HG03095 (cell line): ENCODE measurements around the gene PRRG3.
"Not testable (repeated sequence)": the region's sequence is repeated elsewhere in the genome, so short reads cannot be mapped to it uniquely, and the experiment has no call there.

Experiments
- ATAC-seq: cut with Tn5 transposase; IDR thresholded peaks from one replicate; pipeline ENCODE4 v1.9.1; 2021; ENCODE audit warnings: moderate library complexity; ENCODE audit not compliant: unreplicated experiment

The PRRG3 gene

DNA sequence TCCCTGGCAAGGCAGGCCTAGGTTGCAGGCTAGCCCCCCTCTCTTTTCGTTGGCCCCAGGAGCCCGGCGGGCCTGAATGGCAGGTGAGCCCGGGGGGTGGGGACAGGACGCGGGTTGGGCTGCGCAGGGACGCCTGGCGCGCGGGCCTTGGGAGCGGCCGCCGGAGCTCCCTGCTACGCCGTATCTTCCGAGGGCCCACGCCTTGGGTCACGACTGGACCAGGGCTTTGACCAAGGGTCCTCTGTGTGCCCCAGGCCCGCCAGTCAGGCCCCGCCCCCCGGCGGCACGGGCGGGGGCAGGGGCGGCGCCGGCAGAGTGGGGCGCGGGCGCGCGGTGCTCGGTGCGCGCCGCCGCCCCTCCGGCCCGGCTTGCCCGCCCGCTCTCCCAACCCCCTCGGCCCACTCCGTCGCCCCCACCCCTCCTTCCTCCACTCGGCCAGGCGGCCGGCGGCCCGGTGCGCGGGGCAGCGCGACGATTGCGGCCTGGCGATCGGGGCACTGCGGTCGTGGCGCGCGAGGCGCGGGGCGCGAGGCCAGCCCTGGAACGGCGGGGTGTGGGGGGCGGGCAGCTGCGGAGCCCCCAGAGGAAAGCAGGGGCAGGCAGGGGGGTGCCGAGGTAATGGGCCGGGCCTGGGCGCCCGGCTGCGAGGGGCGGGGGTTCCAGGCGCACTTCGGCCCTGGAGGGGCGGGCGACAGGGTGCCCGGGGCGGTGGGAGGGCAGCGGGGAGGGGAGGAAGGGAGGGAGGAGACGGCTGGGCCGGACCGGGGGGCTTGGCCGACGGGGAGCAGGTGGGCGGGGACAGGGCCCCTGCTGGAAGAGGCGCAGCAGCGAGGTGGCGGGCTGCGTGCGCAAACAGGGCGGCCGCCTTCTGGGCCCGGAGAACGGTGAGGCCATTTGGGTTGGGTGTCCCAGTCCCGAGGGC is at the start of gene PRRG3:
TSS of gene PRRG3 (plus strand) at position 798 of the 922 bp plus-strand sequence. CDS start 3,357 bp downstream, outside the sequence.
- no peak for ATAC-seq

DNA sequence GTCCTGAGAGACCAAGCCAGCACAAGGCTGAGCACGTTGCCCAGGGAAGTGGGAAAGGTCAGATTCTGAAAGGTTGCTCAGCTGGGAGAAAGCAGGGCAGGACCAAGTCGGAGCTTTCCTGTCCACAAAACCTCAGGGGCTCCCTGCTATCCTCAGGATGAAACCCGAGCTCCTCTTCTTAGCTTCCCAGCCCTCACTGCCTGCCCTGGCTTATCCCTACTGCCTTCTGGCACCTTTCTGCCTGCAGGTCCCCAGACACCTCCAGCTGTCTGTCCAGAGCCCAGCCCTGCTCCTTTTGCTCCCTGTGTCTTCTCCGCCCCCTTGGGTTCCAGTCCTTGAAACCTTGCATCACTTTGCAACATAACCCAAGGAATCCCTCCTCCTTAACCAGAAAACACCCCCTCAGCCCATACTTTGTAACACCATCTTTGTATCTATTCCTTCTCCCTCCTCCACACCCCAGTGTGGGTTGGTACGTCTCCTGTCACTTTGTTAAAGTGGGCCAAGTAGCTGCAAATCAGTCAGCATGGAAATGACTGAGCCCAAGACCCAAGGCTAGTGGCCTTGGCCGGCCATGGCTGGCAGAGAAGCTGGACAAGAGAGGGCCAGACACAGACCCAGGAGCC is 20.0 kb upstream of the PRRG3 start:
- no peak for ATAC-seq

DNA sequence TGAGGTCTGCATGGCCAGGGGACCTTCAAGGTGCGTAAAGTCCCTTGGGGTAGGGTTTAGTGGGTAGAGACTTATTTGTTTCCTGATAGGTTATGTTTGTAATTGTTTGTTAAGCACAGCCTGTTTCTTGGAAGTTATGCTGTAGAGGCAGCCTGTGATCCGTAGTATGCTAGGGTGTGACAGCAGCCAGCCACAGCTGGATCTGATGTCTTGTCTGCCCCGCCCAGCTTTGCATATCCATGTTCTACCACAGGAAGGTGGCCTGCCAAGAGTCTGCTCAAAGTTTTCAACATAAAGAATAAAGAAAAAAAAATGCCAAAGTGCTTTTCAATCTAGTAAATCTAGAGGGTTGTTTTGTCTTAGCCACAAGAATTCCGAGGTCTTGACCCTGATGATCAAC is 19.1 kb upstream of the PRRG3 start:
- no peak for ATAC-seq

DNA sequence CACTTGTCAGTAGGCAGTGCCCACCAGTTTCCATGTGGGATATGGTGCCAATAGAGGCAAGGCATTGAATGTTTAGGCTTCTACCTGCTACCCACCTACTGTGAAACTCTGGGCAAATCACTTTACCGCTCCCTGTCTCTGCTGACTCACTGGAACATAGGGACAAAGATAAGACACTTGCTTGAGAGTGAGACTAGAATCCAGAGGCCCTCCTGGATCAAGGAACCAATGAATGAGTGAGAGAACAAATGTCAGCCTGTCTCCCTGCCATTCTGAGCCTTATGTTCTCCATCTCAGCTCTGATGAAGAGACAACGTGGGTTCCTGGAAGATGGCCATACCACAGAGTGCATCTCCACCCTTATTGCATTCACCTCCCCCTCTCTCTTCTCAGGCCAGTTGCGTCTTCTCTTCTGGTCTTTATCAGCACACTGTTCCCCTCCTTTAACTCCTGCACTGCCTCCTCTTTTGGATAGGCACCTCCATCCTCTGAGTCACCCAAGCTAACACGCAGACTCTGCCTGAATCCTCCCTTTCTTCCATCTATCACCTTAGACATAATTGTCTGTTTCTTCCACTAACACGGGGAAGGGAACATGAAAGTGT is 15.4 kb upstream of the PRRG3 start:
- no peak for ATAC-seq

DNA sequence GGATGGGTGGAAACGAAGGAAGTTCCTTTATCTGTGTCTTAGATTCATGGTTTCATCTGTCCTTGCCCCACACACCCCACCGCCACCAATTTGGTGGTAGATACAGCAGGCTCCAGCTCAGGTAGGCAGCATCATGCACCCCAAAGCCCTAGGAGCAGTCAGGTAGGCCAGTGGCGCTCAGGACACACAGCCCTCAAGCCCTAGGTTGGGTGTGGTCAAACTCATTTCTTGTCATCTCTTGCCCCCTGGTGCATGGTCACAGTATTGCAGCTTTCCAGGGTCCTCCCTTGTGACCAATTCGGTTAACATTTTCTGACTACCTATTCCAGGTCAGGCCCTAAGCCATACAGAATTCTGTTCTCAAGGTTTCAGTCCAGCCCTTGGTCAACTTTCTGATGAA is 14.5 kb upstream of the PRRG3 start:
- ATAC-seq = no peak

DNA sequence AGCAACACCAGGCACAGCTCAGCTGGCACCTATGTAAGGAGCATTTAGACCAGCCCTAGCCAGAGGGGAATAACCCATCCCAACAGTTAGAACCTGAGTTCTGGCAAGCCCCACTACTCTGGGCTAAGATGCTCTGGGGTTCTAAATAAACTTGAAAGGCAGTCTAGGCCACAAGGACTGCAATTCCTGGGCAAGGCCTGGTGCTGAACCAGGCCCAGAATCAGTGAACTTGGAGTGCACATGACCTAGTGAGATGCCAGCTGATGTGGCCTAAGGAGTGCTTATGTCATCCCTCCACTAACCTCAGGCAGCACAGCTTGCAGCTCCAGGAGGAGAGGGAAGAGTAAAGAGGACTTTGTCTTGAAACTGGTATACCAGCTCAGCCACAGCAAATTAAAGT is 7.6 kb upstream of the PRRG3 start:
- no peak for ATAC-seq

DNA sequence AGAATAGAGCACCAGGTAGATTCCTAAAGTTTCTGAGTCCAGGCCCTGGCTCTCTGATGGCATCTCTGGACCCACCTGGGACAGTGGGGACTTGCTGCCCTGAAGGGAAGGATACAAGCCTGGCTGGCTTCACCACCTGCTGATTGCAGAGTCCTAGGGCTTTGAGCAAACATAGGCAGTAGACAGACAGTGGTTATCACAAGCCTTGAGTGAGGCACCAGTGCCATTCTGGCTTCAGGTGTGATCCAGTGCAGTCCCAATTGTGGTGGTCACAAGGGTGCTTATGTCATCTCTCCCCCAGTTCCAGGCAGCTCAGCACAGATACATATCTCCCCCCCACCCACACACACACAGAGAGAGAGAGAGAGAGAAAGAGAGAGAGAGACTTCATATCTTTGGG is 6.6 kb upstream of the PRRG3 start:
- no peak for ATAC-seq

DNA sequence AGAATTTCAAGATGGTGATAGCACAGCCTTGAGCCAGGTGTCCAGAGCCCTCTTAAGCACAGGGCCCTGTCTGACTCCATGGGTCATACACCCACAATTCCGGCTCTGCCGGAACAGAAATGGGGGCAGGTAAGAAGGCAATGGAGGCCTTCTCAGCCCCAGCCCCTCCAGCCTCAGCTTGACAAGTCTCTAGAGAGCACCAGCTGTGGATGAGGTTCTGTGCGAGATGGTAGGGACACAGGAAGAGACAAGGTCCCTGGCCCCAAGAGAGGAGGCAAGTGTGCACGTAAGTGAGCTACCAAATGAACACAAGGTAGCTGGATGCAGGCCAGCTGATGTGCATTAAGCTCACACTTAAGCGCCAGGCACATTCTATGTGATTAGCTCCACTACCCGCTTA is 2.4 kb upstream of the PRRG3 start:
- no peak for ATAC-seq

DNA sequence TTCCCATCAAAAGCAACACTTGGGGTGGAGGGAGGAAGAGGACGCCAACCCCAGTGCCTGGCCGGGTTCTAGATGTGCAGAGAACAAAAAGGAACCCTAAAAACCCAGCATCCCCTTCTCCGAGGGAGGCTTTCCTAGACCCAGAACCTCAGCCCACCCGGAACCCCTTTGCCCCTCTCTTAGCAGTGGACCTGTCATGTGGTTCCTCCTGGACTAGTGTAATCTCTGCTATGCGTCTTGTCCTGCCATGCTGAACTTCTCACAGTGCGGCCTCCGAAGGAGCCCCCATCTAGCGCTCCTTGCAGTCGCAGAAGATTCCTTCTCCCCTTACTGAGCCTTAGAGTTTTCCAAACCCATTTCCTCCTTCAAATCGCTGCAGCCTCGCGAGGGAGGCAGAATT is 1.1 kb upstream of the PRRG3 start:
- ATAC-seq = no peak

DNA sequence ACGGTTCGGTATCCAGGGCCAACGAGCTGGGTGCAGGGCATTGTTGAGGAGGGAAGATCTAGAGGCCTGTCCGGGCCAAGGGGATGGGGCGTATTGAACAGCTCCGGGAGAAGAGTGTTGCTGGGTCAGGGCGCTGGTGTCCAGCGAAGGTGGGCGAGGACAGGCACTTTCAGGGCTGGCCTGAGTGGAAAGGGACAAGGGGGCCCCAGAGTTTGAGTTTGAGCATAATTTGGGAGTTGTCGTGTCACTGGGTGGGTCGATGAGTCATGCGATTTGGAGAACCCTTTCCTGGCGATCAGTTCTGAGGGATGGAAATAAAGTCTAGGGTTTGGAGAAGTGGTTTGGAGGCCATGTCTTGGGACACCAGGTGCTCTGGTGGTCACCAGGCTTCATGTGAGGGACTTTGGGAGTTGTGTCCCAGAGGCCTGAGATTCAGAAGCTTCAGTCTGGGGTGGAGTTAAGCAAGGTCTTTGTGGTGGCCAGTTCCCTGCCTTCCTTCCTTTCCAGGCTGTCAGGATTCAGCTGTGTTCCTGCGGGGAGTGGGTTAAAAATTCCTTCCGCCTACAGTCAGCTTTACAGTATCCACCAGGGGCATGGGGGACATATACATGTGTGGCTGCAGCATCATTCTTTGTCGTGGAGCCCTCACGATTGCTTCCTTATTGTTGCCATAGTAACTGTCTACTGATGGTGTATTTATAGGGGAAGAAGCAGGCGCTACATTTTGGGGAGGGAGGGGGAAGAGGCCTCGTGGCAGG is 504 bp downstream of the PRRG3 start:
- ATAC-seq = no peak

DNA sequence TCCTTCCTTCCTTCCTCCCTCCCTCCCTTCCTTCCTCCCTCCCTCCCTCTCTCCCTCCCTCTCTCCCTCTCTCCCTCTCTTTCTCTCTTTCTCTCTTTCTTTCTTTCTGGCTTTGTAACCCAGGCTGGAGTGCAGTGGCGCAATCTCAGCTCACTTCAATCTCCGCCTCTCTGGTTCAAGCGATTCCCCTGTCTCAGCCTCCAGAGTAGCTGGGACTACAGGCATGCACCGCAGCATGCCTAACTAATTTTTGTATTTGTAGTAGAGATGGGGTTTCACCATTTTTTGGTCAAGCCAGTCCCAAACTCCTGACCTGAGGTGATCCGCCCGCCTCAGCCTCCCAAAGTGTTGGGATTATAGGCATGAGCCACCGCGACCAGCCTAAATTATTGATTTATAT is 1.8 kb downstream of the PRRG3 start:
- ATAC-seq = not testable (repeated sequence)

DNA sequence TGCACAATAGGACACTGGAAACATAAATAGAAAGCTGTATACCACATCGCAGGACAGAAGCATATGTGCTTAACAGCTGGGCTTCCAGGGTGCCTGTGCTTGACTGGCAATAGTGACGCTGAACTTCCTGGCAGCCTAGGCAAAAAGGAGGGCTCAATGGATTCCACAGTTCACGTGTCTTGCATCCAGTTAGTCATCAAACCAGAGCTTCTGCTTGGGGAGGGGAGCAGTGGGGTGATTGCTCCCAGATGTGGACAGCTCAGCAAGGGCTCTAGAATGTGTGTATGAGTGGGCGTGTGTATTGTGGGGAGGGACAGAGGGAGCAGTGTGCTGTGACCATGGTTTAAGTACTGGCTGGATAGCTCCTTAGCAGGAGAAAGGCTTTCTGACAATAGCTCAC is 2.3 kb downstream of the PRRG3 start:
- ATAC-seq = no peak

DNA sequence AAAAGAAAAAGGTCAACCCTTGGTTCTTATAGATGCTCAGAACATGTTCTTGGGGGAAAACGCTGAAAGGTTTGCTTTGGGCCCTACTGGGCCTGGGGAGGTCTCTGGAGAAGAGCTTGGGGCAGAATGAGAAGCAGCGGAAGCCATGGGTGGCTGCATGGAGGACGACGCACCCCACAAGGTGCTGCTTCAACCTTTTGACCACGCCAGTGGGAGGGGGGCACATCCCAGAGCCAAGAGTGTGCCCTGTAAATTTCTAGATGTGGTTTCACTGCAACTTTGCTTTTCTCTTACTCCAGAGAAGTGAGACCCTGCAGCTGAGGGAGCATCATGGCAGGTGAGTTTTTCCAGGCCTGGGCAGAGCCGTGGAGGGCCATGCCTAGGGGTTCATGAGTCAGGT is 3.2 kb downstream of the PRRG3 start:
- ATAC-seq = no peak

DNA sequence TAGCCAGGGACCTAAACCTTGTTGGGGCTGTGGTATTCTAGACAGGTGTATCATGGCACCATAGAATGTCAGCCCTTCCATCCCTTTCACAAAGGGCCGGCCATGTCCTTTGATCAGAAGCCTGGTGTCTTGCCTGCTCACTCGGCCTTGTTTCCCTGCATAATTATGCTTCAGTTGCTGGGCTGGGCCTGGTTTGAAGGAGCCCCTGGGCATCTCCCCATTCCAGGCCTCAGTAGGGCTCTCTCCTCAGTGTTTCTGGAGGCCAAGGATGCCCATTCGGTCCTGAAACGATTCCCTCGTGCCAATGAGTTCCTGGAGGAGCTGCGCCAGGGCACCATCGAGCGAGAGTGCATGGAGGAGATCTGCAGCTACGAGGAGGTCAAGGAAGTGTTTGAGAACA is 4.5 kb downstream of the PRRG3 start:
- no peak for ATAC-seq

DNA sequence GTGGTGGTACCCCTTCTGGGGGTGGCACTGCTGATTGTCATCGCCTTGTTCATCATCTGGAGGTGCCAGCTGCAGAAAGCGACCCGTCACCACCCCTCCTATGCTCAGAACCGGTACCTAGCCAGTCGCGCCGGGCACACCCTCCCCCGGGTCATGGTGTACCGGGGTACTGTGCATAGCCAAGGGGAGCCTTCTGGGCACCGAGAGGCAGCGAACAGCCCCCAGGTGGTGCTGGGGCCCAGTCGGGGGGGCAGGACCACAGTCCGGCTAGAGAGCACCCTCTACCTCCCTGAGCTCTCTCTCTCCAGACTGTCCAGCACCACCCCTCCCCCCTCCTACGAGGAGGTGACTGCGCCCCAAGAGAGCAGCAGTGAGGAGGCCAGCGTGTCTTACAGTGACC is 5.3 kb downstream of the PRRG3 start:
- ATAC-seq = no peak

DNA sequence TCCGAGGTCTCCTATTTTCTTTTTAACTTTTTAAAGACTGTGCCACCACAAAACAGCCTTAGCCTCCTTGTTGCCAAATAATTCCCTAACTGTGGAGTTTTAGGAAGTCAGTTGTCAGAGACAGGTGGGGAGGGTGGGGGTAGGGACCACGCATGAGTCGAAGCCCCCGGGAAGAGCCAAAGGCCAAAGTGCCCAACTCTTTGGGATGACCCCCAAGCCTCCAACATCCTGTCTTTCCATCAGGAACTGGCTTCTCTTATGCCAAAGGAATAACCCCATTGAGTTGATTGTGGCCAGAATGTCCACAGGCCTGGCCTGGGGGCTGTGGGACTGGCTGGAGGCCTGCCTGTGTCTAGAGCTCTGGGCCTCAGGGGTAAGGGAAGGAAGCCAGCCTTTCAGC is 5.8 kb downstream of the PRRG3 start:
- no peak for ATAC-seq

DNA sequence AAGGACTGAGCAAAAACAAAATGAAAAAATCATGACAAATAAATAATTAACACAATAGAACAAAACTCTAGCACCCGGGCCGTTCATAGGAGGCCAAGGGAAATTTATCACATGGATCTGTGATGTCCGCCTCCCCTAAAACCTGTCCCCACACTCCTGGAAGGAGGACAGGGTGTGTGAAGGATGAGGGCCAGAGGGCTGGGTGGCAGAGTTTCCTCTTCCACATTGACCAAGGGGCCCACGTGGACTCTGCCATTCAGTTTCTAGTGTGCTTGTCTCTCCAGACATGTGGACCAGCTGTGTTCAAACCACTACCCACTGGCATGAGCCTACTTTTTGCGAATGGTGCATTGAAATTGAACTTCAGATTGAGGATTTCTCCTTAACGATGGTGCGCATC is 6.3 kb downstream of the PRRG3 start:
- no peak for ATAC-seq

DNA sequence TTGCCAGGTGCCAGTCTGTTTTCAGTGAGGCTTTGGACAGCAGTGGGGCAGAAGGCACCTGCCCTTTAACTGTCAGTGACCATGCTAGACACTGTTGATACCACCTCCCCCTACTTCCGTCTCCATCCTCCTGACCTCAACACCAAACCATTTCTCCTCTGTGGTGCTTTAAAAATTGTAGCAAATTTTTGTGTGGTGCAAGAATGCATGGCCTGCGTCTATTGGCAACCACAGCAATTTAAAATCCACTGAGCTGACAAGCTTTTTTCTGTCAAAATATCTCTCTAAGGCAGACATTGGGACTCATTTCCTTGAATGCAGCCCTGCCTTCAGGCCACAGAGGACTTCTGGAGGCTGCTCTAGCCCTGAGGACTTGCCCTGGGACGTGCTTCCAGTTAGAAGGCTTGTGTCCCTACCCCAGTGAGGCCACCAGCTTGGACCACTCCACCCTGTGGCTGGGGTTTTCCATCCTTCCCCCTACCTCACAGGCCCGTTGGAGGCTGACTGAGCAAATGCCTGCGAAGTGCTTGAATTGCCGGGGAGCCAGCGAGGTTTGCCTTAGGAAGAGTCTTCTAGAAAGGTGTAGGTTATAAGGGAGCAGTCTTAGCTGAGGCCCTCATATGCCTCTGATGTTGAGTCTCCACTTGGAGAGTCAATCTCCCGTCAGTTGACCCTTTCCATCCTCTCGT is 6.9 kb downstream of the PRRG3 start:
- ATAC-seq = no peak

DNA sequence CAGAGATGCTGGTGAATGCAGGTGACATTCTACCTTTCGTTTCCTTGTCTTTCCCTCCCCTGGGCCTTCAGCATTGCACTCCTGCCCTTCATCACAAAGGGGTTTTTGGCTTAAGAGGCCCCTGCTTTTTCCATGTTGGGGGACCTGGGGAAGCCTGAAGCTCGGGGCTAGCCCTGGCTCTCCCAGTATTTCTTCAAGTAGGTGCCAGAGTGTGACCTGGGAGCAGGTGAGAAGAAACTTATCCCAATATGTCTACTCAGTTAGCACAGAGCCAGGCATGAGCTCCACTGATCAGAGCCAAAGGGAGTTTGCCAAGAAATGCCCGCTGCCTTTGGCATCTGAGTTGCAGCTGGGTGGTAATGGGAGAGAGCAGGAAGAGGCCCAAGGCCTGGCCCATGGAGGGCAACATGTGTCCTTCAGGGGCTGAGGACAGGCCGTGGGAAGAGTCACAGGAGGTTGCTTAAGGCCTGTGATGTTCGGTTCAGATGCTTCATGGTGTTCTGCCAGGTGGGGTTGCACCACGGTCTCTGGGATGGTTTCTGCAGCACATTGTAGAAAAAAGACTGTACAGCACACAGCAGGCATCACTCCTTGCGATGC is 7.6 kb downstream of the PRRG3 start:
- no peak for ATAC-seq

DNA sequence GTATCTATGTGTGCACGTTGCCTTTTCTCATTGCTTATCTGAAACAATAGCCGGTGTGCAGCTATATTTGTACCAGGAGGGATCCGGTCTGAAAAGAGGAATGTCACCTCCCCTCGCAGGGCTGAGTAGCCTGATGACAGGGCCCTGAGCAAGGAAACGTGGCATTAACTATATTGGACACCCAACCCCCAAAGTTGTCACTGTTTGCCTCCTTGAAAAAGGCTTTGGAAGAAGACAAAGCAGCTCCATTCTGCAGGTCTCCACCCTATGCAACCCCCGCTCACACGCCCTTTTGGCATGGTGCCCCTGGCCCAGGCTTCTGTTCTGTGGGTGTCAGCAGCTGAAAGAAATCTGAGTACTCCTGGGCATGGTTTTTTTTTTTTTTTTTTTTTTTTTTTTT is 8.2 kb downstream of the PRRG3 start:
- no peak for ATAC-seq
